Neutrophil (primary cell): ENCODE results near the gene ACOXL.
"Not testable (repeated sequence)": the region's sequence is repeated elsewhere in the genome, so short reads cannot be mapped to it uniquely, and the experiment has no call there.

Source experiments
- H3K27ac ChIP-seq: fragments of 200-600 bp; sonication (generic); 2 replicates; pipeline ENCODE4 v1.5.1; 2016; ENCODE audit warnings: mild to moderate bottlenecking, moderate library complexity
- H3K27me3 ChIP-seq: fragments of 200-600 bp; sonication (generic); 2 replicates; pipeline ENCODE4 v1.6.0; 2016; ENCODE audit warnings: mild to moderate bottlenecking
- H3K36me3 ChIP-seq: fragments of 200-600 bp; sonication (generic); 2 replicates; pipeline ENCODE4 v1.5.1; 2017
- H3K4me1 ChIP-seq, 2 experiments: fragments of 200-600 bp in 1 of 2; sonication (generic) in 1 of 2; 1 replicate in 1 of 2; 2 replicates in 1 of 2; pipeline versions ENCODE4 v1.5.1 to v1.6.1; 2013 to 2016; ENCODE audit warnings: low read depth in 1 of 2, low read length in 1 of 2, mild to moderate bottlenecking in 1 of 2, moderate library complexity in 1 of 2; ENCODE audit not compliant: control insufficient read depth in 1 of 2, insufficient read depth in 1 of 2
- H3K4me3 ChIP-seq, 2 experiments: fragments of 200-600 bp in 1 of 2; sonication (generic) in 1 of 2; 1 replicate in 1 of 2; 2 replicates in 1 of 2; pipeline ENCODE4 v1.5.1; 2013 to 2016; ENCODE audit warnings: low read depth in 1 of 2, low read length in 1 of 2, mild to moderate bottlenecking in 1 of 2, moderate library complexity in 1 of 2
- H3K9me3 ChIP-seq: fragments of 200-600 bp; sonication (generic); 2 replicates; pipeline ENCODE4 v1.5.1; 2016
- TF ChIP-seq, protein P1 (sequence below): fragments of 200-600 bp; sonication (generic); IDR thresholded peaks from 2 replicates; pipeline ENCODE4 v1.5.1; 2016; ENCODE audit warnings: antibody characterized with exemption

ACOXL gene

DNA sequence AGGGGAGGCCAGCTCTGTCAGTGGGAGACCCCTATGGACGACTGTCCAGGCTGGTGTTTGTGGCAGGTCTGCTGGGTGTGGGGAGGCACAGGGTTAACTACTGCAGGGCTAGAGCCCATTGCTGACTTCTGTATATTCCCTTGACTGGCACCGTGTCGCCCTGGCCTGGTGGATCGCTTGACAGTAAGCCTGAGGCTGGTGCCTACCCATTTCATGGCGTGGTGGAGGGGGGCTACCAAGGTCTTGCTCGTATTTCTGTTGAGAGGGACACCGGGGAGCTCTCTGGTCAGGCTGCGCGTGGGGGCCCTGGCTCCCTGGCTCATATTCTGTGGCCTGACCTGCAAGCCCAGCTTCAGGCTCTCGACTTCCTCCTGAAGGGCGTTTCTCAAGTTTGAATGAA is 119.7 kb downstream of the ACOXL start:
- H3K27ac ChIP-seq: no peak overlapping the region
- H3K9me3 ChIP-seq: no peaks in the 10 kb centered on the region
- TF ChIP-seq, protein P1, sequence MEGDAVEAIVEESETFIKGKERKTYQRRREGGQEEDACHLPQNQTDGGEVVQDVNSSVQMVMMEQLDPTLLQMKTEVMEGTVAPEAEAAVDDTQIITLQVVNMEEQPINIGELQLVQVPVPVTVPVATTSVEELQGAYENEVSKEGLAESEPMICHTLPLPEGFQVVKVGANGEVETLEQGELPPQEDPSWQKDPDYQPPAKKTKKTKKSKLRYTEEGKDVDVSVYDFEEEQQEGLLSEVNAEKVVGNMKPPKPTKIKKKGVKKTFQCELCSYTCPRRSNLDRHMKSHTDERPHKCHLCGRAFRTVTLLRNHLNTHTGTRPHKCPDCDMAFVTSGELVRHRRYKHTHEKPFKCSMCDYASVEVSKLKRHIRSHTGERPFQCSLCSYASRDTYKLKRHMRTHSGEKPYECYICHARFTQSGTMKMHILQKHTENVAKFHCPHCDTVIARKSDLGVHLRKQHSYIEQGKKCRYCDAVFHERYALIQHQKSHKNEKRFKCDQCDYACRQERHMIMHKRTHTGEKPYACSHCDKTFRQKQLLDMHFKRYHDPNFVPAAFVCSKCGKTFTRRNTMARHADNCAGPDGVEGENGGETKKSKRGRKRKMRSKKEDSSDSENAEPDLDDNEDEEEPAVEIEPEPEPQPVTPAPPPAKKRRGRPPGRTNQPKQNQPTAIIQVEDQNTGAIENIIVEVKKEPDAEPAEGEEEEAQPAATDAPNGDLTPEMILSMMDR: no peak
- no peaks in the 10 kb centered on the region for H3K36me3 ChIP-seq
- no peaks in the 10 kb centered on the region for H3K4me1 ChIP-seq
- H3K27me3 ChIP-seq: no peaks in the 10 kb centered on the region
- no peak overlapping the region for H3K4me3 ChIP-seq

DNA sequence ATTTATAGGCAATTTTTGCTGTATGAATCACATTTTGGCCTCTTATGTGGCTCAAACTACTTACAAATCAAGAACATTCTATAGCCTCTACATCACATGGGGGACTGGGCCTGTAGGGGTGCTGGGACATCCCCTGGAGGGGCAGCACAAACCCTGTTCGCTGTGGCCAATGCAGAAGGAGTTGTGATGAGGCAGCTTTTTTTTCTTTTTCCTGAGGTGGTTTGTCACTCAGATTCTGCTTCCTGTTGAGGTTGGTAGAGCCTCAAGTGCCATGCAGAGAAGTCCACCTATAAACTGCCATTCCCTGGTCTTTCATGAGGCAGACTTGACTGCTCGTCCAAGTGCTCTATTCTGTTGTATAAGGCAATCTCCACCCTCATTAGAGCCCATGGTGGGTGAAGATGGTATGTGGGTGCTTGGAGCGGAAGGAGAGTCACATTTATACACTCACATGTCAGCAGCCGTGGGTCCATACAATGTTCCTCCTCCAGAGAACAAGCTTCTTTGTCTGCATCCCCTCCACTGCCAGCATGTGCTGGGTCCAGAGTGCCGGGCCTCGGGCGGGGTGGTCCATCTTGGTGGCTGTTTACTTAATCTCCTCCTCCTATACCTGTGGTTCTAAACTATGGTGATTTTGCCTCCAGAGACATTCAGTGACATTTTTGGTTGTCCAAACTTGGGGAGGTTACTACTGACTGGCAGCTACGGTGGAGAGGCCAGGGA is 120.3 kb downstream of the ACOXL start:
- no peaks in the 10 kb centered on the region for H3K9me3 ChIP-seq
- H3K4me1 ChIP-seq: no peaks in the 10 kb centered on the region
- peaks cover under 1% of the 10 kb centered on the region for H3K27me3 ChIP-seq
- TF ChIP-seq, protein P1: no peak
- H3K27ac ChIP-seq: no peak overlapping the region
- H3K36me3 ChIP-seq: no peaks in the 10 kb centered on the region
- no peak overlapping the region for H3K4me3 ChIP-seq

DNA sequence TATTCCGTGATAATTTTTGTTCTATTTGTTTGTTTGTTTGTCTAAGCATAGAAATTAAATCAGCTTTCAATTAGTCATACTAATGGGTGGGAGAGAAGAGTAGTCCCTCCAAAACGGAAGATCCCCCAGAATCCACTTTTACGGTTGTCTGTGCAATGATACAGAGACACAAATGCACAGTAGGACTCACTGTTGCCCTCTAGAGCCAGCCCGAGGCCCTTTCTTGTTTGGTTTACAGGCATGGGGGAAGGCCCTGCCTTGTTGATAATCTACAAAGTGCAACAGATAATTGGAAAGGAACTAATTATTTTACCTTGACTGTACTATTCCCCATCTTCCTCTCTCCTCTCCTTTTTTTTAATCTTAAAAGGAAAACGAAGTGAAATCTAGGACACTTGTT is 121.1 kb downstream of the ACOXL start:
- Histone ChIP-seq H3K27ac (no peak overlapping the region), H3K27me3 (peaks cover 9% of the 10 kb centered on the region), H3K4me1 (no peaks in the 10 kb centered on the region), H3K36me3 (no peaks in the 10 kb centered on the region), H3K4me3 (no peak overlapping the region), H3K9me3 (no peaks in the 10 kb centered on the region)
- TF ChIP-seq, protein P1: no peak

DNA sequence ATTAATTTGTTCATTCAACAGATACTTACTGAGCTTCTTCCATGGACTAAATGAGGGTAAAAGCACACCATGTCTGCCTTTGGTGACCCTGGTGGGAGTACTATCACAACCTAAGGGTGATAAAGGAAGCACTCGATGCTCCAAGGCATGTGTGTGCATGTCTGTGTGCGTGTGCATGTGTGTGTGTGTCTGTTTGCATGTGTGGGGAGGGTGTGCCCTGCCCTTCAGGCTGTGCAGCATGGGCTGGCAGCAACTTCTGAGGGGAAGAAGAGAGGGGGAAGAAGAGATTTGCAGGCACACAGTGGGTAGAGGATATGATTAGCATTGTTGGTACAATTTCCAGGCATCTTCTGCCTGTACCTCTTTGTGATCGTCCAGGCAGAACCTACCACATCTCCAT is 121.6 kb downstream of the ACOXL start:
- Histone ChIP-seq H3K27me3 (peaks cover 11% of the 10 kb centered on the region), H3K27ac (no peak overlapping the region), H3K4me1 (no peaks in the 10 kb centered on the region), H3K4me3 (no peak overlapping the region), H3K36me3 (no peaks in the 10 kb centered on the region), H3K9me3 (no peaks in the 10 kb centered on the region)
- TF ChIP-seq, protein P1: no peak

DNA sequence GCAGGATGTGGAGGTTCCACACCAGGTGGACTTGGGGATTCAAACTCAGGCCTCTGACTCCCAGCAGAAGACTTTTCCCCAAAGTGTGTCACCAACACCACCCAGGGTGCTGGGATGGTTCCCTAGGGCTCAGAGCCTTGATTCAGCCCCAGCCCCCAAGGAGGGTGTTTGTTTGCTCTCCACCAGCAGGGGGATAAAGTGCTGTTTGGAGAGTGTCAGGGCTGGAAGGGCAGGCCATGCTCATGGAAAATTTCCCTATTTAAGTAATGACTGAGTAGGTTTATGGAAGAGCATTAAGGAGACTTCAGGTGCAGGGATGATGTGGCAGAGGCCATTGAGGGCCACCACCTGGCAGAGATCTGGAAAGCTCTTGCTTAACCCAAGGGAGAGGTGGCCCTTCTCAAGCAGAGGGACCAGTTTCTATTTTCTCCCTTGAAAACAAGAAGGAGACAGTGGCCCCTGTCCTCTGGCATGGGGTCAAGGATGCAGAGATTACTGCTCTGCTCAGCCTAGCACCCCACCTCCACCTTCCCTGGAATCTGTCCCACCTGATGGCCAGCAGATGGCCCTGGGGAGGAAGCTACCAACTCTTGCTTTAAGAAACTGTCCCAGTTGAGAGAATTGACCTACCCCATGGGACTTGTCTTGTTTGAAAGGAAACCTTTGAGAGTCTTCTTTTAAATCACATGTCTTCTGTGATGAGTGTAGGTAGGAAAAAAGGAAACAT is 122.1 kb downstream of the ACOXL start:
- H3K36me3 ChIP-seq: no peaks in the 10 kb centered on the region
- peaks cover 11% of the 10 kb centered on the region for H3K27me3 ChIP-seq
- H3K9me3 ChIP-seq: no peaks in the 10 kb centered on the region
- H3K27ac ChIP-seq: no peak overlapping the region
- H3K4me1 ChIP-seq: no peaks in the 10 kb centered on the region
- H3K4me3 ChIP-seq: no peak overlapping the region
- TF ChIP-seq, protein P1: no peak

DNA sequence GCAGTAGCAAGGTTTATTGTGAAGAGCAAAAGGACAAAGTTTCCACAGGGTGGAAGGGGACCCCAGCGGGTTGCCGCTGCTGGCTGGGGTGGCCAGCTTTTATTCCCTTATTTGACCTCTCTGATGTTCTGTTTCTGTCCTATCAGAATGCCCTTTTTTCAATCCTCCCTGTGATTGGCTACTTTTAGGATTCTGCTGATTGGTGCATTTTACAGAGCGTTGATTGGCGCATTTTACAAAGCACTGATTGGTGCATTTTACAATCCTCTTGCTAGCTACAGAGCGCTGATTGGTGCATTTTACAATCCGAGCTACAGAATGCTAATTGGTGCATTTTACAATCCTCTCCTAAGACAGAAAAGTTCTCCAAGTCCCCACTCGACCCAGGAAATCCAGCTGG is 123.5 kb downstream of the ACOXL start:
- H3K27me3 ChIP-seq: peaks cover 11% of the 10 kb centered on the region
- not testable (repeated sequence) for H3K36me3 ChIP-seq, H3K27ac ChIP-seq, H3K9me3 ChIP-seq, H3K4me3 ChIP-seq, H3K4me1 ChIP-seq
